GM12875 (cell line): ENCODE measurements around the gene TBC1D22A.

Source experiments
- H3K4me3 ChIP-seq: one replicate; pipeline ENCODE4 v1.5.1; 2011; ENCODE audit warnings: low read depth, low read length, control low read depth
- CTCF ChIP-seq: IDR thresholded peaks from 2 replicates; pipeline ENCODE4 v1.5.1; 2011; ENCODE audit warnings: low read depth, mild to moderate bottlenecking, control low read depth, inconsistent platforms, low read length, moderate library complexity, borderline replicate concordance; ENCODE audit not compliant: insufficient read depth

TBC1D22A gene

GRCh38 chr22:46824980-46825544 lies 62.6 kb downstream of the TBC1D22A start:
- H3K4me3 ChIP-seq, result no peak overlapping the region
- no peak for TF ChIP-seq CTCF

- no peak overlapping the region for H3K4me3 ChIP-seq
- no peak for TF ChIP-seq CTCF
These were observed 64.1 kb downstream of the TBC1D22A start for GRCh38 chr22:46826438-46827135.

GRCh38 chr22:46827136-46827780 lies 64.8 kb downstream of the TBC1D22A start:
- no peak overlapping the region for H3K4me3 ChIP-seq
- TF ChIP-seq CTCF, result no peak

GRCh38 chr22:46827781-46828180 lies 65.3 kb downstream of the TBC1D22A start:
- TF ChIP-seq CTCF, result no peak
- no peak overlapping the region for H3K4me3 ChIP-seq

- TF ChIP-seq CTCF, result no peak
- no peak overlapping the region for H3K4me3 ChIP-seq
These were observed 66.0 kb downstream of the TBC1D22A start for GRCh38 chr22:46828323-46828900.

- H3K4me3 ChIP-seq, result no peak overlapping the region
- TF ChIP-seq CTCF, result no peak
These were observed 66.9 kb downstream of the TBC1D22A start for GRCh38 chr22:46829117-46829891.
